Peyer's patch (tissue), 4 donors: ENCODE measurements around the gene OXTR. TPM values are rescaled to one million over a fixed set of nuclear protein-coding genes. Genes with fewer than 3 reads are reported as not detected.
A peak's percentile ranks its signal among the peaks of the same experiment; 100 is the strongest.

ENCODE experiments used
- DNase-seq, 3 donors: peaks; one replicate each; pipeline ENCODE4 v3.0.0-alpha.2; 2017 to 2019
- H3K27ac ChIP-seq, 4 donors: fragments of 200-600 bp; sonication (generic); one replicate each; pipeline ENCODE4 v1.5.1; 2016 to 2019
- H3K27me3 ChIP-seq, 2 donors: fragments of 200-600 bp; sonication (generic); one replicate each; pipeline ENCODE4 v1.5.1; 2019
- H3K36me3 ChIP-seq, 3 donors: fragments of 200-600 bp; sonication (generic); one replicate each; pipeline ENCODE4 v1.5.1; 2016 to 2019
- H3K4me1 ChIP-seq, 4 donors: fragments of 200-600 bp; sonication (generic); one replicate each; pipeline ENCODE4 v1.5.1; 2016 to 2019
- H3K4me3 ChIP-seq, 4 donors: fragments of 200-600 bp; sonication (generic); 1 replicate in 3 of 4; 2 replicates in 1 of 4; pipeline ENCODE4 v1.5.1; 2016 to 2019; ENCODE audit warnings: mild to moderate bottlenecking in 1 of 4
- H3K9me3 ChIP-seq, 4 donors: fragments of 200-600 bp; sonication (generic); one replicate each; pipeline ENCODE4 v1.5.1; 2016 to 2019; ENCODE audit warnings: mild to moderate bottlenecking in 1 of 4
- CTCF ChIP-seq, 6 experiments: fragments of 450-650 bp in 4 of 6; fragments of 200-600 bp in 2 of 6; sonication (generic) in 1 of 6; IDR thresholded peaks; one replicate each; pipeline ENCODE4 v1.5.1; 2017 to 2019; ENCODE audit warnings: antibody characterized with exemption in 6 of 6, mild to moderate bottlenecking in 3 of 6, moderate library complexity in 1 of 6
- POLR2A ChIP-seq, 2 donors: fragments of 450-650 bp; IDR thresholded peaks; one replicate each; pipeline ENCODE4 v1.5.1; 2017; ENCODE audit warnings: antibody characterized with exemption in 2 of 2, mild to moderate bottlenecking in 2 of 2, moderate library complexity in 2 of 2
- total RNA-seq, 4 donors: library from RNA; depleted of rRNA; stranded (reverse); fragments of >200 nt; gene quantifications; one replicate each; pipeline ENCODE4 v1.1.0, GENCODE V29; 2016

OXTR gene
- total RNA-seq: under 1 TPM in 1 of 4 donors, not detected in 3; 0.27 TPM

- peak; percentile 47 to 95 (median 84) for TF ChIP-seq CTCF (IDR thresholded peaks at IDR 0.05)
- no peak for TF ChIP-seq POLR2A (IDR thresholded peaks at IDR 0.05)
These were observed at the start of gene OXTR for GRCh38 chr3:8769088-8769822. TSS of gene OXTR (minus strand) at chr3:8769613. CDS start at chr3:8768187, 1,426 bp downstream.

GRCh38 chr3:8817486-8817885, 48.1 kb upstream of the OXTR start:
- no peak for TF ChIP-seq CTCF (IDR thresholded peaks at IDR 0.05)
- TF ChIP-seq POLR2A (IDR thresholded peaks at IDR 0.05): no peak
- H3K4me3 ChIP-seq: no peak overlapping the region
- no peaks in the 10 kb centered on the region for H3K27me3 ChIP-seq
- no peaks in the 10 kb centered on the region for H3K36me3 ChIP-seq
- no peak for DNase-seq
- H3K9me3 ChIP-seq: no peaks in the 10 kb centered on the region
- no peaks in the 10 kb centered on the region for H3K4me1 ChIP-seq
- no peak overlapping the region for H3K27ac ChIP-seq

More at GRCh38 chr3:8769088-8769822, at the start of gene OXTR:
- Histone ChIP-seq H3K27ac (no peak within 1 kb of the TSS), H3K36me3 (no peaks in the 10 kb centered on the region), H3K27me3 (peaks cover 0 to 17% of the 10 kb centered on the region in 2 donors), H3K4me3 (peak within 1 kb of the TSS in 3 of 4 donors; percentile 19 to 45 (median 40)), H3K9me3 (no peaks in the 10 kb centered on the region), H3K4me1 (peaks cover 0 to 29% (median 7%) of the 10 kb centered on the region in 4 donors)
- DNase-seq: peak in 2 of 3 donors; percentile 69 to 71

- H3K27me3 ChIP-seq: no peaks in the 10 kb centered on the region
- no peak overlapping the region for H3K27ac ChIP-seq
- TF ChIP-seq POLR2A (IDR thresholded peaks at IDR 0.05) (no peak), CTCF (IDR thresholded peaks at IDR 0.05) (no peak)
- H3K4me1 ChIP-seq: no peaks in the 10 kb centered on the region
- no peaks in the 10 kb centered on the region for H3K36me3 ChIP-seq
- no peak overlapping the region for H3K4me3 ChIP-seq
- no peak for DNase-seq
- H3K9me3 ChIP-seq: no peaks in the 10 kb centered on the region
These were observed 46.7 kb upstream of the OXTR start for GRCh38 chr3:8816106-8816505.

GRCh38 chr3:8813411-8813810, 44.0 kb upstream of the OXTR start:
- H3K27ac ChIP-seq: no peak overlapping the region
- no peak for DNase-seq
- no peaks in the 10 kb centered on the region for H3K36me3 ChIP-seq
- H3K9me3 ChIP-seq: no peaks in the 10 kb centered on the region
- TF ChIP-seq CTCF (IDR thresholded peaks at IDR 0.05) (no peak), POLR2A (IDR thresholded peaks at IDR 0.05) (no peak)
- no peaks in the 10 kb centered on the region for H3K27me3 ChIP-seq
- no peaks in the 10 kb centered on the region for H3K4me1 ChIP-seq
- H3K4me3 ChIP-seq: no peak overlapping the region

- DNase-seq: no peak
- Histone ChIP-seq H3K27ac (no peak overlapping the region), H3K27me3 (no peaks in the 10 kb centered on the region), H3K4me1 (no peaks in the 10 kb centered on the region), H3K9me3 (no peaks in the 10 kb centered on the region), H3K36me3 (no peaks in the 10 kb centered on the region), H3K4me3 (no peak overlapping the region)
- no peak for TF ChIP-seq POLR2A (IDR thresholded peaks at IDR 0.05)
- TF ChIP-seq CTCF (IDR thresholded peaks at IDR 0.05): no peak
These were observed 41.1 kb upstream of the OXTR start for GRCh38 chr3:8810561-8810960.
